Left cardiac atrium (tissue), 4 donors: ENCODE data around the gene TTC13. TPM values are rescaled to one million over a fixed set of nuclear protein-coding genes. Genes with fewer than 3 reads are reported as not detected.
"Not testable (repeated sequence)": the region's sequence is repeated elsewhere in the genome, so short reads cannot be mapped to it uniquely, and the experiment has no call there.

ENCODE experiments used
- ATAC-seq, 2 donors: fragments of 200-7000 bp; cut with Tn5 transposase; one replicate each; pipeline ENCODE4 v1.9.1; 2020; ENCODE audit warnings: mild to moderate bottlenecking in 2 of 2, moderate library complexity in 2 of 2
- DNase-seq: peaks from one replicate; pipeline ENCODE4 v3.0.0-alpha.2; 2020
- intact Hi-C, 2 donors: fragments of 100-400 bp; cut with DNase I; formaldehyde crosslinking; loops; one replicate each; pipeline versions ENCODE4 v1.14.1 to v1.15.1; 2022 to 2023
- total RNA-seq, 2 donors: library from RNA; stranded (reverse); fragmentation: NEBNext Ultra II Directional; extraction: Animal tissue kit (Norgen Biotek cat#: 25700); gene quantifications; one replicate each; pipeline ENCODE4 v1.2.1, GENCODE V29; 2021
- donor health status: DM: no; HTN: yes; CAD: no.
- donor health status: DM: no; HTN: yes; CAD: no; lungs with severe emphysema.
- donor health status: DM: yes; HTN: yes; CAD: no.
- donor health status: Dilated cardiomyopathy.

Gene TTC13
- total RNA-seq, 2 donors from 2014 or later, result 9.5 to 9.6 TPM

- ATAC-seq (no peak), DNase-seq (no peak)
- intact Hi-C loops, result no loop called here
These were observed 16.2 kb upstream of the TTC13 start for GRCh38 chr1:230994860-230995259.

GRCh38 chr1:230992100-230992774 lies 13.6 kb upstream of the TTC13 start:
- DNase-seq (no peak), ATAC-seq (no peak)
- intact Hi-C loops, result no loop called here

- no peak for ATAC-seq
- no peak for DNase-seq
- intact Hi-C loops, result no loop called here
These were observed 8.8 kb upstream of the TTC13 start for GRCh38 chr1:230987448-230987847.

- intact Hi-C loops, result no loop called here
- ATAC-seq, result no peak
These were observed 8.3 kb upstream of the TTC13 start for GRCh38 chr1:230986976-230987375.

GRCh38 chr1:230985711-230986110 lies 7.0 kb upstream of the TTC13 start:
- intact Hi-C loops, result no loop called here
- no peak for ATAC-seq
- DNase-seq, result no peak

More at GRCh38 chr1:230986976-230987375, 8.3 kb upstream of the TTC13 start:
- DNase-seq, result no peak

- ATAC-seq, DNase-seq, intact Hi-C loops: not testable (repeated sequence)
These were observed 6.2 kb upstream of the TTC13 start for GRCh38 chr1:230984622-230985515.

GRCh38 chr1:230983811-230984210 lies 5.2 kb upstream of the TTC13 start:
- intact Hi-C loops, result no loop called here
- no peak for DNase-seq

GRCh38 chr1:230982696-230983095 lies 4.0 kb upstream of the TTC13 start:
- ATAC-seq (no peak), DNase-seq (no peak)
- intact Hi-C loops, result no loop called here

More at GRCh38 chr1:230983811-230984210, 5.2 kb upstream of the TTC13 start:
- no peak for ATAC-seq

GRCh38 chr1:230979952-230980351 lies 1.3 kb upstream of the TTC13 start:
- no peak for DNase-seq
- intact Hi-C loops, result no loop called here
- ATAC-seq, result no peak

GRCh38 chr1:230979389-230979716 lies 692 bp upstream of the TTC13 start:
- intact Hi-C loops, result no loop called here
- DNase-seq (no peak), ATAC-seq (no peak)

- peak; percentile 58 for DNase-seq
- intact Hi-C loops, result no loop called here
These were observed 735 bp downstream of the TTC13 start for GRCh38 chr1:230977761-230978490.

GRCh38 chr1:230976825-230977747 lies 1.6 kb downstream of the TTC13 start:
- intact Hi-C loops, result no loop called here
- no peak for ATAC-seq
- no peak for DNase-seq

More at GRCh38 chr1:230977761-230978490, 735 bp downstream of the TTC13 start:
- peak; percentile 2 to 3 for ATAC-seq

GRCh38 chr1:230976360-230976759 lies 2.3 kb downstream of the TTC13 start:
- intact Hi-C loops, result no loop called here
- DNase-seq (no peak), ATAC-seq (no peak)

GRCh38 chr1:230975636-230976035 lies 3.0 kb downstream of the TTC13 start:
- ATAC-seq (no peak), DNase-seq (no peak)
- intact Hi-C loops, result no loop called here

- intact Hi-C loops, result no loop called here
- peak in 1 of 2 donors; percentile 30 for ATAC-seq
- no peak for DNase-seq
These were observed 5.8 kb downstream of the TTC13 start for GRCh38 chr1:230972855-230973271.

- ATAC-seq, result no peak
- DNase-seq, result no peak
- intact Hi-C loops, result no loop called here
These were observed 6.9 kb downstream of the TTC13 start for GRCh38 chr1:230971771-230972170.

GRCh38 chr1:230970432-230970831 lies 8.2 kb downstream of the TTC13 start:
- ATAC-seq (no peak), DNase-seq (no peak)
- intact Hi-C loops, result no loop called here

GRCh38 chr1:230966358-230966873 lies 12.2 kb downstream of the TTC13 start:
- DNase-seq (no peak), ATAC-seq (no peak)
- intact Hi-C loops, result no loop called here

- intact Hi-C loops, result no loop called here
- no peak for ATAC-seq
- no peak for DNase-seq
These were observed 13.1 kb downstream of the TTC13 start for GRCh38 chr1:230965535-230965934.
